NCI-H524 treated with DMSO at 0.1 percent for 48 hours (cell line): ENCODE measurements around the gene CLCN5.

Source experiments
- DNase-seq: peaks from one replicate; lab custom pipeline; 2025; lab: John Stamatoyannopoulos, UW

CLCN5 gene

DNA sequence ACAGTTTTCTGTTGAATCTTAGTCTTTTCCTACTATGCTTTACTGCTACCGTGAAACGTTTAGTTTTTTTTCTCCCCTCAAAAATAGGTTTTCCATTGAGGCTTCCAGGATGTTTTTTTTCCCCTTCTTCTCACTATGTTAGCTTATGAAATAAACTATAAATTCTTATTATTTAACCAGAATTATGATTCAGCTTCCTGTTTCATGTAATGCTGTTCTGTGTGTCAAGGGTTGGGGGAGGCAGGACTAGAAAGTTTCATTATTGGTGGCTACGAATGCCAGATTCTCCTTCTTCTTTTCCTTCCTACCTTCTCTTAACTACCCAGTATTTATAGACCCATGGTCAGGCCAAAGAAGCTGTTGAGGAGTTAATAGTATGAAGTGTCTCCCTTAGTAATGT, 11.8 kb downstream of the CLCN5 start:
- DNase-seq: no peak

DNA sequence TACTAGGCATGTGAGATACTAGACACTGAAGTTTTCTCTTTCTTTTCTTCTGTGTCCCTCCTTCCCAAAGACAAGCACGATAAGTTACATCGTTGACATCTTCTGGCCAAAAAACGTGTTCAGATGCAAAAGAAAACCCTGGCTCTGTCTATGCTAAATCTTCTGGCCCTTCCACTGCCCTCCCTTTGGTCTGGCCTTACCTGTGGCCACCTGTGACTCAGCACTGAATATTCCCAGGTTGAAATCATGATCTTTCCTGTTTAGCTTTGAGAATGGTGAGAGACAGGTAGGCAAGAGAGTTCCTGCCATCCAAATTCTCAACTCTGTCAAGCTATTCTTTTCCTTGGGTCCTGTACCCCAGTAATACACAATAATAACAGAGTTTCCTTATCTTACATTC, 12.3 kb downstream of the CLCN5 start:
- DNase-seq: no peak

DNA sequence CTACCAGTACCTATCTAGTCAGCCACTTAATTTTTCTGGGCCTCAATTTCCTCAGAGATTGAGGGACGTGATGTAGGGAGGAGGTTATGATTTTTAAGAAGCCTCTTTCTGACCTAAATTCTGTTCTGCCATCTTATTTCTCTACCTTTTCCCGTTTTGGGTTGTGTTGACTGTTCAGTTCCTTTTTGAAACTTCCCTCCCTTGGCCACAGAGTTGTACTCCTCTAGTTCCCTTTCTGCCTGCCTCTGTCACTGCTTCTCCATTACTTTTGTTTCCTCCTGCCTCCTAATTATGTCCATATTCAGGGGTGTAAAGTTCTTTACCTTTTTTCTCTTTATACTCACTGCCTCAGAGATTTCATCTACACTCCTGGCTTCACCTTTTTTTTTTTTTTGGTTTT, 25.4 kb downstream of the CLCN5 start:
- no peak for DNase-seq

DNA sequence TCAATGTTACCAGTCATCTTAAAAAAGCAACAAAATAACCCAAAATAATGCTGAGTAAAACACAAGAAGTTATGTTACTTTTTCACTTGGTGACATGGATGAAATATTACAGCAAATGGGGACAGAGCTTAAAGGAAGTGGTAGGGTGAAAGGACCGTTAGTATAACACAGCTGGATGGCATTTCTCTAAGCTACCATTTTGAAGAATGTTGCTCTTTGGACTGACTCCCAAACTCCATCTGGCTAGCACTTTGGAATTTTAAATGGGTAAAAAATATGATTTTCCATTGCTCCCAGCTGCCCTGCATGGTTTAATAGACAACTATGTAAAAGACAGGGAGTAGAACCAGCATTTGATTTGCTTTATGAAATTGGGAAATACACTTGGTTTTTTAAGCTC, 27.6 kb downstream of the CLCN5 start:
- no peak for DNase-seq

DNA sequence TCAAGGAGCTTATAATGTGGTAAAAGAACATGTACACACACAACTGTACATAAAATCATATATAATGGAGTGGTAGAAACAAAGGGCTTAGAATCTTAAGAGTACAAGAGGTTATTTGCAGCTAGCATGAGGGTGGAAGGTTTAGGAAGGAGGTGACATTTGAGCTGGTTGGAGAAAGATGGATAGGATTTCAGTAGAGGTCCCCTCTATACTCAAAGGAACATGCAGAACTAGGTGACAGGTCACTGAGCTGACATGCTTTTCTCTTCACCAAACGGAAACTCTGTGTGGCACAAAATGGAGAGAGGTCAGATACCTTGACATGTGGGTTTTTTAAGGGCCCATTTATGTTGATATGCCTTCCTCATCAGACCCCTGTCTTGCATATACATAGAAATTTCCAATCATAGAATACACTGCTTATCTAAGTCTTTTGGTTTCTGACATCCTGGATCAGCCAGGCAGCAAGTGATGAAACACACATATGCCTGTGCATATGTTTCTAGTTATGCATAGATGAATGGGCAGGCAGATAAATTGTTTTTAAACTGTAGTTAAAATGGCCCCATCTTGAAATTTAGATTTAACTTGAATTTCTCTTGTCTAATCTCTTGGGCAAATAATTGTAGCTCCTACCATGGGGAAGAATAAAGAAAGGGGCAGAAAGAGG, 29.3 kb downstream of the CLCN5 start:
- DNase-seq: no peak

DNA sequence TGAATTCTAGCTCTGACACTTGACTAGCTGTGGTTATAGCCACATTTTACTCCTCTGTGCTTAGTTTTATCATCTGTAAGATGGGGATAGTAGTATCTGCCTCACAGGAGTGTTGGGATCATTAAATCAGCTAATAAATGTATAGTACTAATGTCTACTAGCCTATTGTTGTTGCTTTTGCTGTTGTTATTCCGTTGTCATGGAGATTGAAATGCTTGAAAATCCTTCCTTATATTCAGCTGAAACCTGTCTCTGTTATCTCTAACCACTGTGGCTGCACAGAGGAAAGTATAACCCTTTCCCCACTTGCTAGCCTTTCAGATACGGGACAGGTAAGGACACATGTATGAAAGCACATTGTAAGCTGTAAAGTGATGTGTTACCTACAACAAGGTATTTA, 33.9 kb downstream of the CLCN5 start:
- DNase-seq: no peak

DNA sequence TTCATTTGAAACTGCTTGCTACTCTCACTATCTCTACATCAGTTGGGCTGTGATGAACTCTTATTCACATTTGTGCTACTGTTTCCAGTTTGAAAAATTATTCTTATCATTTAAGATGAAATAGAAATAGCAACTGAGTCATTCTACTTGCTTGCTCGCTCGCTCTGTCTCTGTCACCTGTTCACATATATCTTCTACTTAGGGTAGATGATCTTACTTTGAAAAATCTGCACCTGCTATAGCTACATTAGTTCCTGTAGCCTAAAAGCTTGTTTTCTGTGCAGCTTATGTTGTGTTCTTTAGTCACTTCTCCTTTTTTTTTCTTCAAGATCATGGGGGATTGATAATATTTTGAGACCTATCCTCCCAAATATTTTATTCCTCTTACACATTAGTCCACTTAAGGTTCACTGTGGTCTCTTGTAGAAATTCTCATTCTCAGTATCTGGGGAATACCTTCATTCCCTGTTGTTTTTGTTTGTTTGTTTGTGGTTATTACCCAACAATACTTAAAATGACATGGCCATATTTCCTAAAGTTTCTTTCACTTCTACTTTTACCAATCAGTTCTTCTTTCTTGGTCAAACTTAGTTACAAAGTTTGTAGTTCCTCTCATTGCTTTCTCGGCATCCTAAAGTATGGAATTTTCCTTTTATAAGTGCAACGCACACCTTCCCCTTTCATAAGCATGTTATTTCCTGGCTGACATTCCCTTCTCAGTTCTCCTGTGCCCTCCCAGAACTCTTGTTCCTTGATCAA, 36.5 kb downstream of the CLCN5 start:
- no peak for DNase-seq

DNA sequence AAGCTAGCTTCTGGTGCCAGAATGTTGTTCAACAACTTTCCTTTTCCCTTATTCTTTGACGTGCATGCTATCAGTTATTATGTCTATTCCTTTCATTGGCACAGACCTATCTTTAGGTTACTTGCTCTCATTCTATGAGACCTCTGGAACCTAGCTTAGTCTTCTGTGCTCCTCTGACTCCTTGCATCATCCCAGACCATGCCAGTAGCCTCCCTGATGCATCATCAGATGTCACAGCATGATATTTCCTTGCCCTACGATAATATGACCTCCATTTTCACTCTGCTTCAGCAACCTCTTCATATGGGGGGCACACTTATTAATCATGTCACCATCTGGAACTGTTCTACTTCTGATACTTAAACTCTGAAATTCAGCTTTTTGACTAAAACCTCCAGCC, 37.2 kb downstream of the CLCN5 start:
- DNase-seq: peak; percentile 53

DNA sequence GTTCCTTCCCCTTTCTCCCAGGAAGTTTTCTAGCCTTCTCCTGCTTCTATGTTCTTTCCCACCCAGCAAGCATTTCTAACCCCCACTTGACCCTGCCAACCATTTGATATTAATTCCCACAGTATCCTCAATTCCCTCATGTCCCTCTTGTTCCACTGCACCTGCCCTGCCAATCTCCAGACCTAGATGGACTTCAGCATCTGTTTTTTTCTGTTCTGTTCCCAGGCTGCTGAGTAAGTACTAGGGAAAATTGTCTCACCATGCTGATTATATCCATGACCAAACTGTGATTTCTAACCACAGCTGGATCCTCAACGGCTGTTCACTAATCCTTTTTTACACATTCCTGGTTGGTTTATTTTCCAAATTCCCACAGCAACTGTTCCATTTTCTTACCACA, 37.7 kb downstream of the CLCN5 start:
- peak; percentile 53 for DNase-seq

DNA sequence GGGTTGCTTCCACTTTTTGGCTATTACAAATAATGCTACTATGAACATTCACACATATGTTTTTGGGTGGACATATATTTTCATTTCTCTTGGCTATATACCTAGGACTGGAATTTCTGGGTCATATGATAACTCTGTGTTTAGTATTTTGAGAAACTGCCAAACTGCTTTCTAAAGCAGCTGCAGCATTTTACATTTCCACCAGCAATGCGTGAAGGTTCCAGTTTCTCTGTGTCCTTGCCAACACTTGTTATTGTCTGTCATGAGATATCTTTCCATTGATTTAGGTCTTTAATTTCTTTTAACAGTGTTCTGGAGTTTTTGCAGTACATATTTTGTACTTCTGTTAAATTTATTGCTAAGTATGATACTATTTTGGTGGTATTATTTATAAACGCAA, 48.3 kb downstream of the CLCN5 start:
- no peak for DNase-seq

DNA sequence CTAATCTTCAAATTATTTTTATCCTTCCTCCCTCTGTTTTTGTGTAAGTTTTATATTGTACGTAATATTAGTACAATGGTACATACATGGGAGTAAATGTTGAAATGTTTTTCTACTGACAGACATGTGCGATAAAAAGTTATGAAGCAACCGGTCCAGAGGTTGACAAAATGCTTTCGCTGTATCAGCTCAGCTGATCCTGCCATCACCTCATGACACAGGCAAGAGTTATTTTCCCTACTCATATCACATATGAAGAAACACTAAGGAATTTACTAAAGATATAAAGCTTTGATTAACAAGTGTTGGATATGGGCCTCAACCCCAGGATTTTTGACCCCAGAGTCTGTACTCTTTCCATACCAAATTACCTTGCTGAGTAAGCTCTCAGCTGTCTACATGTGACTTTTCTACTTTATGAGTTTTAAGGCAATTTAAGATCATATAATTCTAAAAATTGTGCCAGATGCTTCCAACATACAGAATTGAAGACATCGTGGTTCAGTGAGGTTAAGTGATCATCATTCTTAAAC, 50.0 kb downstream of the CLCN5 start:
- no peak for DNase-seq

DNA sequence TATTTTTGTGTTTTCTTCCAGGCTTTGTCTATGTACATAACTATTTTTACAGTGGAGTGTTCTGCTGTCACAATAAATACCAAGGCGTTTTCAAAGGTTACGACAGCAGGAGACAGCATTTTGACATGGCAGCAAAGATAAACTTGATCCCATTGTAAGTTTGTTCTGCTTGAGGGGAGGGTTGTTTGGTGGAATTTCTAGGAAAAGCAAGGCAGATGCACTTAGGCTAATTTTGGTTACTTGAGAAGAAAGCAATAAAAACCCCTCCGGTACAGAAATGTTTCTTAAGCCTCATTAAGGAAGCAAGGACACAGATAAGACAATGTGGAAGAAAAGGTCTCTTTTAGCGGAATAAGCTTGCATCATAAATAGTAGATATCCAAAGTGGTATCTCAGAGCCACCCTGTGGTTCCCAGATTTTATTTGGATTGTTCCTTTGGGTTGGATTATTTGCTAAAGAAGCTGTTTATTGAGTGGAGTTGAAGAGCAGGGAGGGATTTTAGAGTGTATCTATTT, 54.3 kb downstream of the CLCN5 start:
- no peak for DNase-seq

DNA sequence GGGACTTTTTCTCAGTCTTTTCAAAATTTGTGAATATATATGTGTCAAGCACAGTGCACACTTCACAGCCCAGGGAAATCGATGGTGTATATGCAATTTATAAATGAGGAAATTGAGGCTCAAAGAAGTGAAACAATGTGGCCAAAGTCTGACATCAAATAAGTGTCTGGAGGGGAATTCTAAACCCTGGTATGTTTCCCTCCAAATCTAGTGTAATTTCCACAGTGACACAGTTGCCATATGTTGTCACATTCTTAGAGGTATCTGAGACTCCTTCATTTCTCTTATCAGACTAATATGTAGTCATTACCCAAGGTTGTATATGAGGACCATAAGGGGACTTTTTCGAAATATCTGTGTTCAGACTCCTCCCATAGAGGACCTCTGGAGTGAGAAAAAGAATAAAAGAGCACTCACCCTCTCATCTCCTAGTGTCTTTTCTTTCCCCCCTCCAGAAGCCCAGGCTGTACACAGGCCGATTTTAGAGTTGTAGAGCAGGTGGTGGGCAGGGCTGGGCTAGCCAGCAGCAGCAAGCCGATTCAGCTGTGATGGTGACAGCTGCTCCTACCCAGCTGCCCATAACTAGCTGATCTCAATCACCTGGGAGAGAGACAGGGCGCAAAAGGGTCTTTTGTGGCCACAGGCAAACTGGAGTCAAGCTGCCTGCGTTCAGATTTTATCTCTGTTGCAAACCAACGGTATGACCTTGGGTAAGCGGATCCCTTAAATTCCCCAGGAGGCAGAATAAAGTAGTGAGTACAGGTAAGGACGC, 55.1 kb downstream of the CLCN5 start:
- peak; percentile 66 for DNase-seq

DNA sequence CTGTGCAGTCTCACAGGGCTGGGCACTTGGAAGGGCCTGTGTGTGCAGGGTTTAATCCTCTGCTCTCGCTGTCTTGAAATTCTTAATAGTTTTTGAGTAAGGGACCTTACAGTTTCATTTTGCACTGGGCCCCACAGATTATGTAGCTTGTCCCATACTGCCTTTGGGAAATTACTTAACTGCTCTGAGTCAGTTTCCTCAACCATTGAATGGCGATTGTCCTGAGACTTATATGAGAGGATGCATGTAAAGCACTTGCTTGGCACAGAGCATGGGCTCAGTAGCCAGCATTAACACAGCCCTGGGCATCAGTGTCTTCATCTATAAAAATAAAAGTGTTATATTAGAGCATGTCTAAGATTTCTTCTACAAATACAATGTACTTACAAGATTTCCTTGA, 55.8 kb downstream of the CLCN5 start:
- no peak for DNase-seq

DNA sequence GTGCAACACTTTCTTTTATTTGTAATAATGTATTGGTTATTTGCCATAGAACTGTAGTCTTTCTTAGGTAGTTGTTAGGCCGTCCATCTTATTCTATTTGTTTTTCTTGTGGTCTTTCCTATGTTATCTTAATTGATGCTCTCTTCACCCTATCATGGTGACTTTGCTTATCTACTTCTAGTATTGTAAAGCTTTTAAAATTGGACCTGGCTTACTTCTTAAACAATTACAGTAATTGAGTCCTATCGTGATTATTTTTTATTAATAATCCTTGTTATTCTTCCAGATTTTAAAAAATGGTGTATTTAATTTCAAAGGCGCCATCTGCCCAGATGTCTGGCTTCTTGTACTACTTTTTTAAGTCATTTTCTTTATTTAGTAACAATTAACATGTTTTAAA, 63.7 kb downstream of the CLCN5 start:
- no peak for DNase-seq

DNA sequence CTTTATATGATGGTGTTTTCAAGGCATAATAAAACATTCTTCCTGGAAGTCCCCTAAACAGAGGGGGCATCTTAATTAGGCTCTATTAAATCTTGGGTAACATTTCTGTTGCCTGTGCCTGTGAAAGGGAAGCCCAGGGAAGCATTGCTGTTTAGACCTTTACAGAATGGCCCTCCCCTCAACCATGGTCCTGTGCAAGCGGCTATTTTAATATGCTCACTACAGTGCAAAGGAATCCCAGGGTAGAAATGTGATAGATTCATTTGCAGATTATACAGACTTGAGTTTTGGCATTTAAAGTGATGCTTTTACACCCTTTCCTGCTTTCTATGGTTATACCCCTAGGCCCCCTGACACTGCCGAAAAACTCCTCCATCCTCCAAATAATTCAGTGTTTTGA, 65.3 kb downstream of the CLCN5 start:
- DNase-seq: no peak

DNA sequence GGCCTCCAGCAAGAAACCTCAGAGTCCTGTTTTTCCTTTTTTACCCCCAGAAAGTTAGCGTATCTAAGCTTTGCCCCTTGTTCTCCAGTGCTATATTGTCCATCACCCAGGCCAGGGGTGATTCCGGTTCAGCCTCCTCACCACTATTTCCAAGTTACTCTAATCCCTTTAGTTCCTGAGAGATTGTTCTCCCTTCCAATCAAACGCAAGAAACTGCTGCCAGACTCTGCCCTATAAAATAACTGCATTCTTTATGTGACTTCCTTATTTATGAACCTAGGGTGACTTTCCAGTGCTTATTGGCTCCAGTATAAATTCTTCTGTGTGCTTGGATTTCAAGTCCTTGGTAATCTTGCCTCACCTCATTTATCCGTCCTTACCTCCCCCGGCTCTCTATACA, 65.7 kb downstream of the CLCN5 start:
- no peak for DNase-seq

DNA sequence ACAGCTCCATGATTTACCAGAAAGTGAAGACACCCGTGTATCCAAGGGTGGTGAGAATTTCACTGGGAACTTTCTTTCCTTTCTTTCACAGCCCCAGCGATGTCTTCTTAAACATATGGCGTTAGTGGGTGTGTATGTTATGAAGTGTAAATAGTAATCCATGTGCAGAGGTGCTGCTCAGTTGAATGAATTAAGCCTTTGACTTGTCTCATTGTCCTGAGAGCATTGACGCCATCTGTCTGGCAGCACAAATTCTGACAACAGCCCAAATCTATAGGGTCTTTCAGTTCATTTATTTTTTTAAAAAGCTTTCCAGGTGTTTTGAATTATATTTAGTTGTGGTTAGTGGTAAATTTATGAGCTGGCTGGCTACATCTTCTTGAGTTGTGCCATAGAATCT, 69.4 kb downstream of the CLCN5 start:
- DNase-seq: peak; percentile 63

DNA sequence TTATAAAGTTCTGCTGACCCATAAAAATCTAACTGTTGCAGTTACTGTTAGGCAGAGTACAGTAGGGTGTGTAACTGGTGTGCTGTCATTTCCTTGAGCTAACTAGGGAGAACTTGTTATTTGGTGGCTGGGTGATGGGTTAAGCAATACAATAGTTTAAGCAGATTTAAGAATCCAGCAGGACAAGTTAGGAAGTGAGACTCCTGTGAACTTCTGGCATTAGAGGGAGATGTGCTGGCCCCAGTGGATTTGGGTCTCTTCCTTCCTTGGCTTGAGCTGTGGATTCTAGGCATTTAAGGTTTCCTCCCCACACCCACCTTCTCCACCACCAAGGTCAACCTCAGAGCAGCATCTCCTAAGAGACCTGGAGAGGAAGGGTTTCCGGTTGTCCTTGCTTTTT, 70.5 kb downstream of the CLCN5 start:
- DNase-seq: no peak

DNA sequence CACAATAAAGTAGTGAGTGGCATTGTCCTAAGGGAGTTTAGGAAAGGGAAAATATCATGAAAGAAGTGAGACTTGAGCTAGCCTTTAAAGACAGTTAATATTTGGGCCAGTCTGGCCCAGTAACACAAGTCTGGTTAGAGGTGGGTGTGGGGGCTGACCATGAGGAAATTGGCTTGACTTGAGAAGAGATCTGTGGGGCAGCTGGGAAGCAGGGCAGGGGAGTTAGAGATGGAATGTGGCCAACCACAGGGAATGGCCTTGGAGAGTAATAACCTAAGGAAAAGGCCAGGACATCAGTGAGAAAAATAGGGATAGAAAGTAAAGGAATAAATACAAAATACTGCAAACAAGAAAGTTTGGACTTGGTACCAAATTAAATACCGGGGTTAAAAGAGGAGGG, 71.3 kb downstream of the CLCN5 start:
- no peak for DNase-seq

DNA sequence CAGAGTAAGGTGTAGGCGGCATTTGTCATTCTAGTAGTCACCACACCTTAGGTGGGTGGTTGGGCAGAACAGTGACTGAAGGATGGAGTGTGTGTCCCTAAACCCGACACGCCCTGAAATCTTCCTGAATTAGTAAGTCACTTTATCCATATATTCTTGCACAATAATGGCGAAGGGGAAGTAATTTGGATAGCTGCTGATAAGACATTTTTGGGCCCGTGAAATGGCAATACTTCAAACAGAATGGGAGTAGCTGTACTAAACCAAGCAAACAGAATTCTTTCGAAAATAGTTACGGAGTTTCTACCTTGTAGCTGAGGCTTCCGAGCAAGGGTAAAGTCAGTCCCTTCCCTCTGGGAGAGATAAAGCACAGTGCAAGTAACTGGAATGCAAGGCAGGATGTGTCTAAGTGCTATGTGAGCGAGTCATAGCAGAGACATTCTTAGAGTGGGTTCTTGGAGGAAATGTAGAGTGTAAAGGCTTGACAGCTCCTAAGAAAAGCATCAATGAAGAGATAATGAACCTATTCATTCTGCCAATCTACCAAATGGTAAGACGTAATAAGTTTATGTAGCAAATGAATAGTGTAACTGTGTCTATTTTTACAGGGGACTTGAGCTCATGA, 72.8 kb downstream of the CLCN5 start:
- no peak for DNase-seq

DNA sequence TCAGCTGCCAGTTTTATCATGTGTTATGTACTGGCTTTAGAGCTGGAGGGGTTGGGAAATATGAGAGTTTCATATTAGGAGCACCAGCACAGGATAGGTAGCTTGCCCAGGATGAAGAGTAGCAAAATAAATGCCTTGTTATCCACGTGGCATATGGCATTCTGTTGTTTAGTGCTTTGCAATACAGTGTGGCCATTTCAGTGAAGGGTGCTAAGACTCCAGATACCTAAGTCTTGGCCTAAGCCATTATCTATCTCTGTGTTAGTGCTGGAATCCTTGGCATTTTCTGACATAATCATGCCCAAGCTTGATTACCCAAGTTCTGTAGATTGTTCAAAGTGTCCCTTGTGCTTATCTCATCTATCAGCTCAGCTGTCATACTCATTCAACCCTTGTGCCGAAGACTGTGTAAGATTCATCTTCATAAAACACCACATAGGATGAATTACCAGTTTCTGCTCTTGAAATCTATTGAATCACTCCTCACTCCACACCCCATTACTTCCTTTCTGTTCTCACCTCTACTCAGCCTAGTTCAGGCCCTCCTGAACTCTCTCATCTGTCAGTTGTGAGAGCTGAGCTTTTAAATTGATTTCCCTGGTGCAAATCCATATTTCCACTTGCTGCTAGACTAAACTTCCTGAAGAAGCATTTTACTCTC, 73.5 kb downstream of the CLCN5 start:
- no peak for DNase-seq
